GM04504 (cell line): Measurements from ENCODE around the gene TMTC2.

Experiments used
- DNase-seq: peaks from one replicate; pipeline ENCODE4 v3.0.0-alpha.2; 2012; ENCODE audit warnings: low read depth

Gene TMTC2

GRCh38 chr12:82682851-82683261 is 3.9 kb upstream of the TMTC2 start:
- no peak for DNase-seq

DNA sequence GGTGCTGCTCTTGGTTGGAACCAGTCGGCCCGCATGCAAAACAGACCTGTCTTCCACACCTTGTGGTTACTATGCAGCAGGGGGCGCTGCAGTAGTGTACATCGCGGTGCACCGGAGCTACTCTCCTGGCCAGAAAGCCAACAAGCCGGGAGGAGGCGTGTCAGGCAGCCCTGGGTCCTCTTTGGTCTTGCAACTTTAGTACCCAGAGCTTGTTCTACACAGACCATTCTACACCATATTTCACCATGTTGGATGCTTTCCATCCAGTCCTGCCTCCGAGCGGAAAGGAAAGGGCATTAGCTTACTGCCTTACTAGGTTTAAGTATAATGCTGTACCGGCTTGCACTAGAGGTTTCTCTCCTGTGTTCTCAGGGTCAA is 927 bp upstream of the TMTC2 start:
- peak; percentile 84 for DNase-seq

DNA sequence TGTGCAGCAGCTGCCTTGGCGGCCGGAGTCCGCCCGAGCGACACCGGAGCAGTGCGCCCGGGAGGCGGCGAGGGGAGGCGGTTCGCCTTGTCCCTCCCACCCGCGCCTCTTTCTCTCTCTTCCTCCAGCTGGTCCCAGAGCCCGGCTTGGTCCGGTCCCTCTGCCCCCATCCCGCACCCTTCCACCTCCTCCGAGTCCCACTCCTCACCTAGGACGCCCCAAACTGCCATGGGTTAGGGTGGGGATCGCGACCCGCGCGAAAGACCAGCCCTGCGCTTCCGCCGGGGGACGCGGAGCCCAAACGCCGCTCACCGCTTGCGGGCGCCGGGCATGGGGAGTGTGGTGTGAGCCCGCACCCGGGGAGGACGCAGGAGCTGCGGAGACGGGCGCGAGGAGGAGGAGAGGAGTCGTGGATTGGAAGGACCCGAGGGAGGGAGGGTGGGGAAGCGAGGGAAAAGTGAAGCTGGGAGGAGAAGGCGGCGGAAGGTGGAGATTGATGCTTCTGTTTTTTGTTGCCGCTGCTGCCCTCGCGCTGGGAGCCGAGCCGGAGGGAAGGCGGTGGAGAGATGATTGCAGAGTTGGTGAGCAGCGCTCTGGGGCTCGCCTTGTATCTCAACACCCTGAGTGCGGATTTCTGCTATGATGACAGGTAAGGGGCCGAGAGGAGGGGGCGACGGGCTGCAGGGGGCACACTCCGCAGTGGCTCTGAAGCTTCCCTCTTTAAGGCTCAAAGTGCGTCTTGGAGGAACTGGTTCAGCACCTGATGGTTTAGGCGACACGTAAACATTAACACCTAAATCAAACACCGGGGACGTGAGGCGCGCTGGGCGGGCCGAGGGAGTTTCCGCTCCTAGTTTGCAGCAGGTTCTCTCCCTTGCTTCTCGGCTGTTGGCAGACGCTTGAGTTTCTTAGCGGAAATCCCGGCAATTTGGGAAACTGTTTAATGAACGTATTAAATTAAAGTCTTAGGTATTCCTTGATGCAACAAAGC is 610 bp downstream of the TMTC2 start:
- no peak for DNase-seq

DNA sequence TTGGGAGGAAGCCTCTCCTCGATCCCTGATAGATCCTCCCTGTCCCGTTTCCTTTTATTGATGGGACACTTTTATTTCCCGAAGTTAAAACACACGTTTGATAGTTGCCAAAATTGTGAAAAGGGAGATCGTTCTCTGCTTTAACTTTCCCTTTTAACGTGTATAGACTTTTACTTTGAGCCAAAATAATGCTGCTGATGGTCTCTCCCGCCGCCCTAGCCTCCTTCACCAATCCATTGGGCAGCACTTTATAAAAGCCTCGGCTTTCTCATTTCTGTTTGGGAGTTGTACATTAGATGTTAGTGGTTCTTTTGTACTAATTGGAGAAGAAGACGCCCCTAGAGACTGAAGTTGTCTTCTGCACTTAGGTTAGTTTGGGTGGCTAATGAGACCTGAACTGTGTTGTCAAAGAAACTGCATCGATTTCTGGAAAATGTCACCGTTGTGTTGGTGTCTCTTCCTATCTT is 1.4 kb downstream of the TMTC2 start:
- no peak for DNase-seq

- no peak for DNase-seq
Observed at GRCh38 chr12:82688596-82688995, 1.9 kb downstream of the TMTC2 start.

- DNase-seq: no peak
Observed at GRCh38 chr12:82690006-82690405, 3.3 kb downstream of the TMTC2 start.

DNA sequence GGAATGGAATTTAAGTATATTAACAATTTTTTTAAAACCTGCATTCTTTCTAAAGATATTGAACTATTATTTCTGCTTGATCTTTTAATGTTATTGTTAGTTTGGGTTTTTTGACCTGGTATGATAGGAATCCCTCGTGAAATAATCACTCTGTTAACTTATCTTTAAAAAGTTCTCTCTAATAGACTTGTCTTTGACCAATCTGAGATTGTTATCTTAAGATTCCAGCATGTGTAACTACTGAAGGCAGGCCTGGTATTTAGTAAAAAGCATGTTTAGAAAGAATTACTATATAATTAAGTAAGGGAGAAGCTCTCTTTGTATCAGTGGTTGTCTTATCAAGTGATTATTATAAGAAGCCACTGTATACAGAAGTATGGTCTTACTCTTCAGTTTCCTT is 4.8 kb downstream of the TMTC2 start:
- DNase-seq: no peak

- no peak for DNase-seq
Observed at GRCh38 chr12:82694276-82694675, 7.6 kb downstream of the TMTC2 start.

GRCh38 chr12:82694970-82695369 is 8.3 kb downstream of the TMTC2 start:
- no peak for DNase-seq

DNA sequence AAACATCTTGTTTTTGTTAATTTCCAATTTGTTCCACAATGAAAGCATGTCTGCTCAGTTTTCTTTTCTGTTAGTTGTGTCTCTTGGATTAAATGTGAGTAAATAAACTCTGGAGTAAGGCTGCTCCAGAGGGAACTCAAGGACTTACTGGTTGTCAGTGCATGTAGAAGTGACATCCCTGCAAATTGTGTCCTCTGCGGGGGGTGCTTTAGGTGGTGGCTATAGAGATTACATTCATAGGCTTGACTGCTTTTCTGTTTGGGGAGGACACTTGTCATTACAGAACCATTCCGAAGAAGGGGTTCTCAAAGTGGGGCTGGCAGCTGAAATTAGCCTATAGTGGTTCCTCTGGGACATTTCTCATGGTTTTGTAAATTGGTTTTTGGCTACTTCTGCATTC is 8.8 kb downstream of the TMTC2 start:
- no peak for DNase-seq

DNA sequence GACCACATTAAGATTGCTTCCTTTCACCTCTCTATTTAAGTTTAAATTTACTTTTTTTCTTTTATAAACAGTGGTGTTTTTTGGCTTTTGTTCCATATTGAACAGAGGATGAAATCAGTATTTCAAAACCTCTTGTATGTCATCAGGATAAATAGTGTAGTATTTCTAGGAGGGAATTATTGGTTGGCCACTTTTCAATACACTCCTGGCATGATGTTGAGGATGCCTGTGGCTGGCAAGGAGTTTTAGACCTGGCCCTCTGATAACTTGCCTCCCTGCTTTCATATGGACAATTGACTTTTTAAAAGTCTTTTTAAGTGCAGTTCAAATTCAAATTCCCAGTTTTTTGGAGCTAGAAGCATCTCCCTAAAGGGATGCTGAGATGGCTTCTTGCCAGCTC is 9.8 kb downstream of the TMTC2 start:
- DNase-seq: no peak

- no peak for DNase-seq
Observed at GRCh38 chr12:82698708-82699564, 12.2 kb downstream of the TMTC2 start.

GRCh38 chr12:82705774-82706173 is 19.1 kb downstream of the TMTC2 start:
- no peak for DNase-seq

DNA sequence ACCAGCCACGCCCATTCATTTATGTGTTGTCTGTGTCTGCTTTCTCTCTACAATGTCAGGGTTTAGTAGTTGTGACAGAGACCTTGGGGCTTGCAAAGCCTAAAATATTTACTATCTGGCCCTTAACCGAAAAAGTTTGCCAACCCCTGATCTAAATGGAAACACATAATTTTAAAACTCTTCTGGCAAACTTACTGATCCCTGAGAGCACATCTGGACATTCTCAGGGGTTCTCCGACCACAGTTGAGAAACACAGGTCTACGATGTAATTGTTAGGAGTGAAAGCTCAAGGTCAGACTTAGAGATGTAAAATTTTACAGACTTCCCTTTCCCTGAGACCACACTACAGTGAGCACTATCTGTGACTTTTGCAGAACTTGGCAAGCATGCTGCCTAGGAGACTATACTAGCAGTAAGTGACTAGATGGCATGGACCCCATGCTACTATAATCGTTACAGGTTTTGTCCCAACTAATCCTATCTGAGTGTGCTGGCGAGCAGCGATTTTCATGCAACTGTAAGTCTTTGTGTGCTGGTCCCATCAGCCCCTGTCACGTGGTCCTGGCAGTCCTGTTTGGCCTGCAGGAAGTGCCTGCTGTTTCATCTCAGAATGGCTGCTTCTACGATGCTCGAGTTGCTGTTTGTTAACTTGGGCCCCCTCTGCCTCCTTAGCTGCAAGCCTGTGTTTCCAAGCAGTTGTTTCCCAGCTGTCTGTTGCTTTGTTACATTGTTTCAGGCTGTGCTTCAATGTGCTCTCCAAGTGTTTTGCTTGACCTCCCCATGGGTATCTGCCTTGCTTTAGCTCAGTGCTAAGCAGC is 21.6 kb downstream of the TMTC2 start:
- DNase-seq: no peak

DNA sequence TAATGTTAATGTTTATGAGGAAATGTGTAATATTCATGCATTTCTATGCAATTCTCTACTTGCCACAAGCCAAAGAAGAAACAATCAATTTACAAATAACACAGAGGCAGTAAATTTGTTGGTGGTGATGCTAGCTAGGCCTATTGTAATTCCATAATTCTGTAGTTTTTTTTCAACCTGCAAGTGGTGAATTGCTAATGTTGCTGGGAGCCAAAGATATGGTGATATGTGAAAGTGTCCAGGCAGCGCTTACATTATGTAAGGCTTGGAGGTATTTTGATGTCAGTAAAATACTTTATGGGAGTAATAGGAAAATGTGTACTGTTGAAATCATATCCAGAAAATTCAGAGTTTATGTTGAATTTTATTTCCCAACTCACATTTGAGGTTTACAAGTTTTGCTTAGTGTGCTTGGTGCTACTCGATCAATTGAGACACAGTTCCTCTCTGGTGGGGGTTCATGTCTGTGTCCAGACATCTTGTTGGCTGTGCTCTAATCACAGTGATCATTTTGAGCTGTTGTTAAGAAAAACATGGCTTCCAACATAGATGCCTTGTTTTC is 23.2 kb downstream of the TMTC2 start:
- no peak for DNase-seq

- no peak for DNase-seq
Observed at GRCh38 chr12:82710741-82711140, 24.0 kb downstream of the TMTC2 start.

- DNase-seq: no peak
Observed at GRCh38 chr12:82714427-82714826, 27.7 kb downstream of the TMTC2 start.

- no peak for DNase-seq
Observed at GRCh38 chr12:82721726-82722125, 35.0 kb downstream of the TMTC2 start.

GRCh38 chr12:82723093-82723492 is 36.4 kb downstream of the TMTC2 start:
- DNase-seq: no peak

DNA sequence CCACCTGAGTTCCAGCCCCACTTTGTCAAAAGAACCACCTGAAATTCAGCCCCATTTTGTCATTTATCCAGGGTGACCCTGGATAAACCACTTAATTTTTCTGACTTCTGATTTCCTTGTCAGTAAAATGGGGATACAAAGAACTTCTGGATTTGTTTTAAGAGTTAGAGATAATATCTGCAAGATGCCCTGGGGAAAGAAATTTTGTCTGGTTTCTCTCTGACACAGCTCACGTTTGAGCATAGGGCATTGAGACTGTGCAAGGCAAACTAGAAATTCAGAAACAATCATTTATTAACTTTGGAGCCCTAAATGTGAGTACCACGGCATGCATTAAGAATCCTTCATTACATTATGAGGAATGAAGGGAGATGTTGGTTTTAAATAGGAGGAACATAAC is 37.2 kb downstream of the TMTC2 start:
- no peak for DNase-seq

DNA sequence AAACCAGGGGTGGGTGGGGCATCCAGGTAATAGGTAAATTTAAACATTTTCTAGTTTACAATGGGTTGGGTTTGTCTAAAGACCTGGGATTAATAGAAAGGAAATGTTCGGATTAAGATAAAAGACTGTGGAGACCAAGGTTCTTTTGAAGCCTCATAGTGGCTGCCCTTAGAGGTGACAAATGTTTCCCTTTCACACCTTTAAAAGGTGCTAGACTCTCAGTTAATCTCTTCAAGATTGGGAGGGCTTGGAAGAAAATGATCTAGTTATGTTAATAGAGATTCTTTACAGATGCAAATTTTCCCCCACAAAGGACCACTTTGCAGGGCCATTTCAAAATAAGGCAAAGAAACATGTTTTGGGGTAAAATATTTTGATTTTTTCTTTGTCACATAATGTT is 39.0 kb downstream of the TMTC2 start:
- DNase-seq: no peak

- no peak for DNase-seq
Observed at GRCh38 chr12:82727886-82728285, 41.2 kb downstream of the TMTC2 start.
